ENCODE data around the gene SLC2A1. TPM values are rescaled to one million over a fixed set of nuclear protein-coding genes. Genes with fewer than 3 reads are reported as not detected.
A peak's percentile ranks its signal among the peaks of the same experiment; 100 is the strongest.

SLC2A1 gene
- total and polyA plus RNA-seq, 2 experiments from 2014 or later = 271 to 301 TPM

GRCh38 chr1:42982641-42983040, 24.0 kb upstream of the SLC2A1 start:
- no peak for DNase-seq (ENCODE audit: low spot score)
- 85% methylated on average over 6 of the region's 6 CpGs for WGBS (ENCODE audit: low lambda C conversion rate, missing lambda C conversion rate)
- TF ChIP-seq CTCF (IDR thresholded peaks at IDR 0.05; ENCODE audit: poor library complexity) = no peak
- no peak for TF ChIP-seq EZH2phosphoT487 (IDR thresholded peaks at IDR 0.05; ENCODE audit: low read depth, severe bottlenecking, unreplicated experiment)
- no peak for TF ChIP-seq EZH2 (IDR thresholded peaks at IDR 0.05; ENCODE audit: borderline replicate concordance)
- H3K9me3 ChIP-seq (ENCODE audit: low read depth) = no peaks in the 10 kb centered on the region
- H3K4me1 ChIP-seq (ENCODE audit: insufficient read depth) = peaks cover 22% of the 10 kb centered on the region
- H2AFZ ChIP-seq = no peak overlapping the region
- H3K4me2 ChIP-seq = no peak overlapping the region
- no peaks in the 10 kb centered on the region for H3K36me3 ChIP-seq (replicated peaks; ENCODE audit: insufficient read depth, low read depth)
- no peaks in the 10 kb centered on the region for H3K79me2 ChIP-seq
- no peak overlapping the region for H3K27ac ChIP-seq
- H4K20me1 ChIP-seq (ENCODE audit: insufficient read depth, poor library complexity, severe bottlenecking) = no peaks in the 10 kb centered on the region
- H3K9me2 ChIP-seq (replicated peaks; ENCODE audit: insufficient read depth) = no peaks in the 10 kb centered on the region
- no peaks in the 10 kb centered on the region for H3K27me3 ChIP-seq
- H3K4me3 ChIP-seq = no peak overlapping the region

- TF ChIP-seq EZH2 (IDR thresholded peaks at IDR 0.05; ENCODE audit: borderline replicate concordance) (no peak), EZH2phosphoT487 (IDR thresholded peaks at IDR 0.05; ENCODE audit: low read depth, severe bottlenecking, unreplicated experiment) (no peak), CTCF (IDR thresholded peaks at IDR 0.05; ENCODE audit: poor library complexity) (no peak)
Observed at GRCh38 chr1:42981871-42982270, 23.2 kb upstream of the SLC2A1 start.

GRCh38 chr1:42981255-42981805, 22.7 kb upstream of the SLC2A1 start:
- Histone ChIP-seq H3K4me1 (ENCODE audit: insufficient read depth) (peaks cover 22% of the 10 kb centered on the region), H3K9me2 (replicated peaks; ENCODE audit: insufficient read depth) (no peaks in the 10 kb centered on the region), H3K36me3 (replicated peaks; ENCODE audit: insufficient read depth, low read depth) (no peaks in the 10 kb centered on the region), H2AFZ (no peak overlapping the region), H3K4me3 (no peak overlapping the region), H3K27me3 (no peaks in the 10 kb centered on the region), H4K20me1 (ENCODE audit: insufficient read depth, poor library complexity, severe bottlenecking) (no peaks in the 10 kb centered on the region), H3K9me3 (ENCODE audit: low read depth) (no peaks in the 10 kb centered on the region), H3K79me2 (no peaks in the 10 kb centered on the region), H3K4me2 (no peak overlapping the region), H3K27ac (peak overlapping the region; percentile 44)
- TF ChIP-seq EZH2 (IDR thresholded peaks at IDR 0.05; ENCODE audit: borderline replicate concordance) = no peak
- TF ChIP-seq EZH2phosphoT487 (IDR thresholded peaks at IDR 0.05; ENCODE audit: low read depth, severe bottlenecking, unreplicated experiment) = no peak
- DNase-seq (ENCODE audit: low spot score) = no peak
- WGBS (ENCODE audit: low lambda C conversion rate, missing lambda C conversion rate) = 41% methylated on average over 4 of the region's 4 CpGs

More at GRCh38 chr1:42981871-42982270, 23.2 kb upstream of the SLC2A1 start:
- Histone ChIP-seq H3K4me3 (no peak overlapping the region), H2AFZ (no peak overlapping the region), H3K4me2 (no peak overlapping the region), H4K20me1 (ENCODE audit: insufficient read depth, poor library complexity, severe bottlenecking) (no peaks in the 10 kb centered on the region), H3K4me1 (ENCODE audit: insufficient read depth) (peaks cover 22% of the 10 kb centered on the region), H3K36me3 (replicated peaks; ENCODE audit: insufficient read depth, low read depth) (no peaks in the 10 kb centered on the region), H3K27me3 (no peaks in the 10 kb centered on the region), H3K9me3 (ENCODE audit: low read depth) (no peaks in the 10 kb centered on the region), H3K9me2 (replicated peaks; ENCODE audit: insufficient read depth) (no peaks in the 10 kb centered on the region), H3K27ac (no peak overlapping the region), H3K79me2 (no peaks in the 10 kb centered on the region)
- no peak for DNase-seq (ENCODE audit: low spot score)
- WGBS (ENCODE audit: low lambda C conversion rate, missing lambda C conversion rate) = 76% methylated on average over 6 of the region's 6 CpGs

- Histone ChIP-seq H2AFZ (no peak overlapping the region), H3K27ac (peak overlapping the region; percentile 91), H4K20me1 (ENCODE audit: insufficient read depth, poor library complexity, severe bottlenecking) (no peaks in the 10 kb centered on the region), H3K79me2 (no peaks in the 10 kb centered on the region), H3K9me3 (ENCODE audit: low read depth) (no peaks in the 10 kb centered on the region), H3K4me2 (peak overlapping the region; percentile 45), H3K4me3 (no peak overlapping the region), H3K9me2 (replicated peaks; ENCODE audit: insufficient read depth) (no peaks in the 10 kb centered on the region), H3K4me1 (ENCODE audit: insufficient read depth) (peaks cover 22% of the 10 kb centered on the region), H3K36me3 (replicated peaks; ENCODE audit: insufficient read depth, low read depth) (no peaks in the 10 kb centered on the region), H3K27me3 (no peaks in the 10 kb centered on the region)
- peak; percentile 60 for DNase-seq (ENCODE audit: low spot score)
- TF ChIP-seq EZH2phosphoT487 (IDR thresholded peaks at IDR 0.05; ENCODE audit: low read depth, severe bottlenecking, unreplicated experiment) (no peak), EZH2 (IDR thresholded peaks at IDR 0.05; ENCODE audit: borderline replicate concordance) (no peak), CTCF (IDR thresholded peaks at IDR 0.05; ENCODE audit: poor library complexity) (no peak)
- 66% methylated on average over 9 of the region's 9 CpGs for WGBS (ENCODE audit: low lambda C conversion rate, missing lambda C conversion rate)
Observed at GRCh38 chr1:42979896-42980800, 21.5 kb upstream of the SLC2A1 start.
